RPMI8226 (cell line): ENCODE data around the gene SGPP1.
A peak's percentile ranks its signal among the peaks of the same experiment; 100 is the strongest.
"Not testable (repeated sequence)": the region's sequence is repeated elsewhere in the genome, so short reads cannot be mapped to it uniquely, and the experiment has no call there.

ENCODE experiments used
- DNase-seq: peaks from one replicate; pipeline ENCODE4 v3.0.0-alpha.2; 2015

The SGPP1 gene, protein sequence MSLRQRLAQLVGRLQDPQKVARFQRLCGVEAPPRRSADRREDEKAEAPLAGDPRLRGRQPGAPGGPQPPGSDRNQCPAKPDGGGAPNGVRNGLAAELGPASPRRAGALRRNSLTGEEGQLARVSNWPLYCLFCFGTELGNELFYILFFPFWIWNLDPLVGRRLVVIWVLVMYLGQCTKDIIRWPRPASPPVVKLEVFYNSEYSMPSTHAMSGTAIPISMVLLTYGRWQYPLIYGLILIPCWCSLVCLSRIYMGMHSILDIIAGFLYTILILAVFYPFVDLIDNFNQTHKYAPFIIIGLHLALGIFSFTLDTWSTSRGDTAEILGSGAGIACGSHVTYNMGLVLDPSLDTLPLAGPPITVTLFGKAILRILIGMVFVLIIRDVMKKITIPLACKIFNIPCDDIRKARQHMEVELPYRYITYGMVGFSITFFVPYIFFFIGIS

DNA sequence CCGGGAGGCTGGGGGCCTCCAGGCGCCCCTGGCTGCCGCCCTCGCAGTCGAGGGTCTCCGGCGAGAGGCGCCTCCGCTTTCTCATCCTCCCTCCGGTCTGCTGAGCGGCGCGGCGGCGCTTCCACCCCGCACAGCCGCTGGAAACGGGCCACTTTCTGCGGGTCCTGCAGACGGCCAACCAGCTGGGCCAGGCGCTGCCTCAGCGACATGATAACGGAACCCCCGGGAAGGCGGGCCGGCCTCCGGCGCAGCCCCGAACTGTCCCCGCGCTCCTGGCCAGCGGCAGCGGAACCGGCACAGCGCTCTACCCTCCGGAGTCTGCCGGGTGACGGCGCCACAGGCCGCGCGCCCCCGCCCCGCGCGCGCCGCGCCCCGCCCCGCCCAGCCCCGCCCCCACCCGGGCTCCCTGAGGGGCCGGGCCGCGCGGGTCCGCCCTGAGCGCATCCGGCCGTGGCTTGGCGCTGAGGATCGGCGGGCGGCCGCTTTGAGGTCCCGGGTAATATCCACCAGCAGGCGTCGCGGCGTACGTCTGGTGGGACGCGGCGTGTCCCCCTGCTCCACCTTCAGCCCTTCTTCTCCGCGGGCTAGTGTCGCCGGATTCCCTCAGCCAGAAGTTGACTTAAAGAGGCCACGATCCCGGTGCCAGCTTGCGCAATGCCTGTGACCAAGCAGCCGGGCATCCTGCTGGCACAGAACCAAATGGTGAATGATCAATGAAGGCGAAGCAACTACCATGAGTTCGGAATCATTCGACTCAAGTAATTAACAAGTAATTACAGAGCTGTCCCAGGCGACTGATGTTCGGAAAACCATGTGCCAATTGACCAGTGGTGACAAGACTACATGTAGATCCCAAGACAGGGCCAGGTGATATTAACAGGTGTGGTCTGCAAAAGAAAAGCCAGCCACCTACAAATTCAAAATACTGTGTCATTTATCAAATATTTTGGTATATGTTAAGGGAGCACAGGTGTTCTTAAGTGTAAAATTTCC is at the start of gene SGPP1:
SGPP1 (minus strand) TSS at position 330 of the 993 bp plus-strand sequence; CDS start at position 209, 121 bp downstream.
- peak; percentile 83 for DNase-seq

DNA sequence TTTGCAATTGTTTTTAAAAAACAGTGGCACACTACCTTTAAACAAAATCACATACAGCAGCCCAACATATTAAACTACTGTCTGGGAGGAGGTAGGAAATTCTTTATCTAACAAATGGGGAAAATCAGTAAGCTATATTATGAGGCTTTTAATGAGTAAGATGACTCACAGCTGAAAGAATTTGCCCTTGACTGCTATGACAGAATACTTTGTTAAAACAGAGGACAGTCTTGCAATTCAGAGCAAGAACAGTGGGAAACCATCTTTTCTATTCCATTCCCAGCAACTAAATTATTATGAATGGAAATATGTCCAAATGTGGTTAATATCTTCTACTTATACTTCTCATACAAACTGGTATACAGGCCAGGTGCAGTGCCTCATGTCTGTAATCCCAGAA is 49.2 kb upstream of the SGPP1 start:
- DNase-seq: no peak

DNA sequence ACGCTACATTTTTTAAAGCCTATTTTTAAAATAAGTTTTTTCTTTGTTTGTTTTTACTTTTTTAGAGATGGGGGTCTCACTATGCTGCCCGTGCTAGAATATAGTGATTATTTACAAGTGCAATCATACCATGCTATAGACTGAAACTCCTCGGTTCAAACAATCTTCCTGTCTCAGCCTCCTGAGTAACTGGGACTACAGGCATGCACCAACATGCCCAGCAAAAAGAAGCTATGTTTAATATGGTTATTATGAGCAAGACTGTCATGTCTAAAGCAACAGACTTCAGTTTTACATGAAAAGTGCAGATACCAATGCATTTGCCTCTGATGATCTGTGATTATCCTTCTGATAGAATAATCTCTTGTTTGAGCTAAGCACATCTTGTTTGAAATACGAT is 45.6 kb upstream of the SGPP1 start:
- DNase-seq: no peak

DNA sequence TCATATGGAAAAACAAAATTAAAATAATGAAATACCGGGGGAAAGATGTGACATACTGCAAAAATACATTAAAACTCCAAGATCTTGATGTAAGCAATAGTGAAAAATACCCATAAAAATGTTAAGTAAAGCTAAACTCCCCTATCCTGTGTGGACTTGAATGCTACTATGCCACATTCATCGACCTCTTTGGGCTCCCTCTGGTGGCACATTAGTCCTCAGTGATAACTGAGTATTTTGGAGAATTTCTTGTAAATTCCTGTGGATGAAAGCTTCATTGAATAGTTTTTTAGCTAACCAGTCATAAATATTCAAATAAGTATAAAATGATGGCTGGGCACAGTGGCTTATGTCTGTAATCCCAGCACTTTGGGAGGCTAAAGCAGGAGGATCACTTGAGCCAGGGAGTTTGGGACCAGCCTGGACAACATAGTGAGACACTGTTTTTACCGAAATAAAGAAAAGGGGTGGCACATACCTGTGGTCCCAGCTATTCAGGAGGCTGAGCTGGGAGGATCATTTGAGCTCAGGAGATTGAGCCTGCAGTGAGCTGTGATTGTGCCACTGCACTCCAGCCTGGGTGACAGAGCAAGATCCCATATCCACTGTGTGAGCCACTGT is 42.4 kb upstream of the SGPP1 start:
- peak; percentile 54 for DNase-seq

DNA sequence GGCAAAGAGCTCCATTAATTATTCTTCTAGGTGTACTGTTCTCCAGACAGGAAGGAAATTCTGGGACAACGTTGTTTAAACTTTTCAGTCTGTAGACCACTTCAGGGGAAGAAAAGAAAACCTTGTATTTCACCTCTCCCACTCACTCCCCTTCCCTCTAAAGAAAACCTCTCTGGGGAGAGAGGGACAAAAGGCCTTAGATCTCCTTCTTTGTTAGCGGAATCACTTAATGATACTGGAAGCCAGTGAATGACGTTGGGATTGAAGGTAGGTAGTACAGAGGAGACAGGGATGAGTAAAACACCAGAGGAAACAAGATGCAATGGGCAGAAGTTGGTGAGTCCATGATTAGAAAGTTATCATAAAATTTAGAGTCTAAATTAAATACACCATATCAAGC is 38.7 kb upstream of the SGPP1 start:
- DNase-seq: no peak

DNA sequence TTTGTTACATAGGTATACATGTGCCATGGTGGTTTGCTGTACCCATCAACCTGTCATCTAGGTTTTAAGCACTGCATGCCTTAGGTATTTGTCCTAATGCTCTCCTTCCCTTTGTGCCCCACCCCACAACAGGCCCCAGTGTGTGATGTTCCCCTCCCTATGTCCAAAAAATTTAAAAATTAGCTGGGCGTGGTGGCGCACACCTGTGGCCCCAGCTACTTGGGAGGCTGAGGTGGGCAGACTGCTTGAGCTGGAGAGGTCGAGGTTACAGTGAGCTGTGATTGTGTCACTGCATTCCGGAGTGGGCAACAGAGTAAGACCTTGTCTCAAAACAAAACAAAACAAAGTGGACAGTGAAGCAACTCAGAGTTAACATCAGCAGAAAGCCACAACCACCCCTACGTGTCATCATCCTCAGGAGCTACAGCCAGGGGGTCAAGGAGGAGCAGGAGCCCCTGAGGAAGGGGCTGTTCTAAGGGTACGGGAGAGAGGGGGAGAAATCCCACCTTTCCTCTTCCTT is 36.8 kb upstream of the SGPP1 start:
- DNase-seq: no peak

DNA sequence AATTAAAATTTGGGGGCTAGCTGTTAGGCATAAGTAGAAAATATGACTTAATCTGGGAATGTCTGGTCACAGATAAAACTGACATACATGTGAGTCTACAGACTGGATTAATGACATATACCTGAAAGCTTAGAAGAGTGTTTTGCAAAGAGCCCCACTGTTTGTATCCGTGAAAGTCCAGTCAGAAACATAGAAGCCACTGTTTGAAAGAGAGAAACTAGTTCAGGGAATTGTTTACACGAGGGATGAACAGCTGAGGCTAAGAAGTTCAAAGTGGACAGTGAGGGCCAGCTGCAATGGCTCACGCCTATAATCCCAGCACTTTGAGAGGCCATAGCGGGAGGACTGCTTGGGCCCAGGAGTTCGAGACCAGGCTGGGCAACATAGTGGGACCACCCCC is 36.2 kb upstream of the SGPP1 start:
- no peak for DNase-seq

DNA sequence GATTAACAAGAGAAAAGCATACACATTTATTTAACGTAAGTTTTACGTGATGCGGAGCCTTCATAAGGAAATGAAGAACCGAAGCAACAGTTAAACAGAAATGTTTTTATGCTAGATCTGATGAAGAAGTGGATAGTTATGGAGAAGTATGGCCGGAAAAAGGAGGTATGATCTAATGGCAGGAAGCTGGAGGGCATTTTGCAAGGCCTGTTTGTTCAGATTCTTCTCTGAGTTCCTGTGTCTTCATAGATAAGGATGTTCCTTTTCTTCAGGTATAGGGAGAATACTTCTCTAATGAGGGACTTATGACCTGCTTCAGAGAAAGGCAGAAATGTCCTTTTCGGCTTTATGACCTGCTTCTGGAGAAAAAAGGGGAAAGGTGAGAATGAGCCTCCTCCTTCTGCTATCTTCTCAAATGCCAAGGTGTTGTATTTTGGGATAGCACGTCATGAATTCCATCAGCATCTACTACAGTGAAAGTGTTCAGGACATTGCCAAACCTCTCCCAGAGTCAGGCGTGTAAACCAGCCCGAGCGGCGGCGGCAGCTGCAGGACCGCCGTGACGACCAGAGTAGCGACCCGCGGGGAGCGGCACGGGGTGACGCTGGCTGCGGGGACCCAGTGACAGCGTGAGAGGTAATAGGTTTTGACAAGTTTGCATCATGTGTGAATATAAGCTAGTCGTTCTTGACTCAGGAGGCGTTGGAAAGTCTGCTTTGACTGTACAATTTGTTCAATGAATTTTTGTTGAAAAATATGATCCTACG is 33.7 kb upstream of the SGPP1 start:
- no peak for DNase-seq

DNA sequence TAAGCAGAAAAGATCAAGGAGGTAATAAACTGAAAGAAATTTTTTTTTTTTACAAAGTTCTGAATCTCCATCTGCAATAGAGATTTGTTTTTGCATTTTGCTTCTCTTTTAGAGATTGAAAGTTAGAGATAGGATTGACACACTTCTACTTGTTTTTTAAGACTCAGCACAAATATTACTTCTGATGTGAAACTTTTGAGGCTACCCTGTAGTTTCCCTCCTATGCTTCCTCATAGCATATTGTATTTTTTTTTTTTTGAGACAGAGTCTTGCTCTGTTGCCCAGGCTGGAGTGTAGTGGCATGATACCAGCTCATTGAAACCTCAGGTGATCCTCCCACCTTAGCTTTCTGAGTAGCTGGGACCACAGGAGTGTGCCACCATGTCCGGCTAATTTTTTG is 32.1 kb upstream of the SGPP1 start:
- DNase-seq: peak; percentile 25

DNA sequence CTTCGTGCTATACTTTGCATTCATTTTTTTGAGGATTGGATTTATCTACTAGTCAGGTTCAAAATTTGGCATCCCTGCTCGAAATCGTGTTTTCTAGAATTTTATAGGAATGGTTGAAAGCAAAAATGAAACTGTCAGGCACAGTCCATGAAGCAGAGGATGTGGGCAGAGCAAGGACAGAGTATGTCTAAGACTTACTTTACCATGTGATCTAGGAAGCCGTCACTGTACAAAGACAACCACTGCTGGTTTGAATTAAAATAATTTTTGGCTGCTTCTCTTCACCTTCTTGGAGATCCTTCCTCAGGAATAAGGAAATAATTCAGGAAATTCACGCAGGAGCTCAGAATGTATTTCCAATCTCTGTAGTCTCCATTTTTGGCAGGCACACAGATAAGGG is 31.6 kb upstream of the SGPP1 start:
- peak; percentile 48 for DNase-seq

DNA sequence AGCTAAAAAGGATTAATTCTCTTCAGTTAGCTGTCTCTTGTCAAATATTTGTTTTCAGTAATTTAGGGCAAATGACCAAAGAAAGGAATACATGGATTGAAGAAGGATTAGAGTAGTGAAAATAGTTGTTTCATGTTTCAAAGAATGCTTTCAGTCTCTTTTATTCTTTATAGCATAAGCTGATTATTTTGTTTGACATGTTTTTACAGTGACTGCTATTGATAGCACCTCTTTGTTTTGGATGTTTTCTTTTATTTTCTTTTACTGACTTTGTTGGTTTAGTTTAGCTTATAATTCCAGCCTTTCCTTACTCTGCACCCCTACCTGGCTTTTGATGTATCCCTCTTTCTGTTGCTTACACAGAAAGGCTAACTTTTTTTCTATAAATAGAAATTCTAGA is 29.3 kb upstream of the SGPP1 start:
- no peak for DNase-seq

DNA sequence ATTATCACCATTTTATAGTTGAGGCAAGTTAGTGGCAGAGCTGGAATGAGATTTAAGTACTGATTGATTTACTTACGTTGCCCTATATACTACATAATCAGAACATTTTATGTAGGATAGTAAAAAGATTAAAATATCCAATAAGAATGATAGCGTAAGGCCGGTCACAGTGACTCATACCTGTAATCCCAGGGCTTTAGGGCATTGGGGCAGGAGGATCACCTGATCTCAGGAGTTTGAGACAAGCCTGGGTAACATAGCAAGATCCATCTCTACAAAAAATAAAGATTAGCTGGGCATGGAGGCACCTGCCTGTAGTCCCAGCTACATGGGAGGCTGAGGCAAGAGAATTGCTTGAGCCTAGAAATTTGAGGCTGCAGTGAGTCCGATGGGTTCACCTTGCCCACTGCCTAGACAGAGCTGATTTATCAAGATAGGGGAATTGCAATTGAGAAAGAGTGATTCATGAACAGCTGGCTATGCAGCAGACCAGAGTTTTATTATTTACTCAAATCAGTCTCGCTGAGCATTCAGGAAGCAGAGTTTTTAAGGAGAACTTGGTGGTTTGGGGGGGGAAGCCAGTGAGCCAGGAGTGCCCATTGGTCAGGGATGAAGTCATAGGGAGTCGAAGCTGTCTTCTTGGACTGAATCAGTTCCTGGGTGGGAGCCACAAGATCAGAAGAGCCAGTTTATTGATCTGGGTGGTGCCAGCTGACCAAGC is 24.7 kb upstream of the SGPP1 start:
- DNase-seq: no peak

DNA sequence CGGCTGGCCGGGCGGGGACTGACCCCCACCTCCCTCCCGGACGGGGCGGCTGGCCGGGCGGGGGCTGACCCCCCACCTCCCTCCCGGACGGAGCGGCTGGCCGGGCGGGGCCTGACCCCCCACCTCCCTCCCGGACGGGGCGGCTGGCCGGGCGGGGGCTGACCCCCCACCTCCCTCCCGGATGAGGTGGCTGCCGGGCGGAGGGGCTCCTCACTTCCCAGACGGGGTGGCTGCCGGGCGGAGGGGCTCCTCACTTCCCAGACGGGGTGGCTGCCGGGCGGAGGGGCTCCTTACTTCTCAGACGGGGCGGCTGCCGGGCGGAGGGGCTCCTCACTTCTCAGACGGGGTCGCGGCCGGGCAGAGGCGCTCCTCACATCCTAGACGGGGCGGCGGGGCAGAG is 23.2 kb upstream of the SGPP1 start:
- DNase-seq: not testable (repeated sequence)

DNA sequence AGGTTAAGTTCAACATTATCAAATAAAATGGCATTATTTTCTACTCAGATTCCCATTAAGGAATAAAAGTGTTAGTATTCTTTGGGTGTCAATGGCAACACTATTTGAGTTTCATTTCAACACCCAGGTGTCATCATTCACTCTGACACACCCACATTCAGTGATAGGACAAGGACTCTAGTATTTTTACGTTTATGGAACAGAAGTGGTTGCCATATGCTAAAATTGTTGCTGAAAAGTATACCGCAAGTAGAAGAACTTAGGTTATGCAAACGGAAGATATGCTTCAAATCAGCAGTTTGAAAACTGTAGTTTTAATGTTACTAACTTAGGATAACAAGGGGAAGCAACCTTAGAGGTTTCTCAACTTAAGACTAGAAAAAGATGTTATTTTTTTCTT is 20.0 kb upstream of the SGPP1 start:
- DNase-seq: no peak

DNA sequence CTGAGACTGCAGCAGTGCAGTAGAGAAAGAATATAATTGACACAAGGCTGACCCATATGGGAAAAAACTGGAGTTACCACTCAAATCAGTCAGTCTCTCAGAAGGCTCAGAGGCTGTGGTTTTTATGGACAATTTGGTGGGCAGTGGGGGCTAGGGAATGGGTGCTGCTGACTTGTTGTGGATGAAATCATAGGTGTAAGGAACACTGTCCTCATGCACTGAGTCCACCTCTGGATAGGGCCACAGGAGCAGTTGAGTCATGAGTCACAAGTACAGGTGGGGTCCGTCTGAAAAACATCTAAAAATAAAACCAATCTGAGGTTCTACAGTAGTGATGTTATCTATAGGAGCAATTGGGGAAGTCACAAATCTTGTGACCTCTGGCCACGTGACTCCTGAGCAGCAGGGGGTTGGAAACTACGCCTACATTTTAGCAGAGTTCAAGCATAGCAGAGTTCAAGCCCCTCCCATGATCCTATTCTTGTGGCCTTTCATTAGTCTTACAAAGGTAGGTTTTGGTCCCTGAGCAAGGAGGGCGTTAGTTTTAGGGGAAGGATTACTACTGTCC is 18.1 kb upstream of the SGPP1 start:
- DNase-seq: peak; percentile 69

DNA sequence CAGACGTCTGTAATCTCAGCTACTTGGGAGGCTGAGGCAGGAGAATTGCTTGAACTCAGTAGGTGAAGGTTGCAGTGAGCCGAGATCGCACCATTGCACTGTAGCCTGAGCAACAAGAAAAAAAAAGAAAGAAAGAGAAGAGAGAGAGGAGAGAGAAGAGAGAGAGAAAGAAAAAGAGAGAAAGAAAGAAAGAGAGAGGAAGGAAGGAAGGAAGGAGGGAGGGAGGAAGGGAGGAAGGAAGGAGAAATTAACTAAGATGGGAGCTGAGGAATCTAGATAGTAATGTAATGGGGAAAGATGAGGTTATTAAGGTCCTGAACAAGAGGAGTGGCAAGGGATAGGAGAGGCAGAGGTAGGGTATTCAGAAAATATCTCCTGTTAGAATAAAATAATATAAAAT is 17.4 kb upstream of the SGPP1 start:
- no peak for DNase-seq

DNA sequence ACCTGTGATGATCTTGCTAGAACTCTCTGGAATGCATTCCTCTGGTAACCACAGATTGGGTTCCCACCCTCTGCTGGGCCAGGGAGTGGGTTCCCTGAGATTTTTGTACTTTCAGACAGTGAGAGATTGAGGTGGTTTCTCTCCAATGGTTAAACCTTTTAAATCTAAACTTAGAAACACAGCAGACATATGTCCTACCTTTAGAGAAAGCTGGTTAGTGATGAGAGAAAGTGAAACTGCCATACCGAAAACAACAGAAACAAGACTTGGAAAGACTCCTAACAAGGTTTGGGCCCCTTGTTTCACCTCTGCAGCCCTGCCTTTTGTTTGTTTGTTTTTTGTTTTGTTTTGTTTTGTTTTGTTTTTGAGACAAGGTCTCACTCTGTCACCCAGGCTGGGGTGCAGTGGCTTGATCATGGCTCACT is 9.7 kb upstream of the SGPP1 start:
- DNase-seq: peak; percentile 29

DNA sequence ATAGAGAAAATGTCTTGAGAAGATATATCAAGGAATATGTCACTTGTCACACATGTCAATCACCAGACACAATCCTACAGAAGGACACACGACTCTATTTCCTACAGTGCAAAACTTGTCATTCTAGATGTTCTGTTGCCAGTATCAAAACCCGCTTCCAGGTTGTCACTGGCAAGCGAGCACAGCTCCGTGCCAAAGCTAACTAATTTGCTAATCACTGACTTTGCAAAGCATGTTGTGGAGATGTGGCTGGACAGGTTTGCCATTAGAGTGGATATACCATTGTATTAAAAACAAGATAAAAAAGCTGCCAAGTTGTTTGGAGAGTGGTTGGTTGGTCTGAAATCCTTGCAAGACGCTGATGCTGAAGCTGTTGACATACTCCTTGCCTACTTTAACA is 7.9 kb upstream of the SGPP1 start:
- no peak for DNase-seq

DNA sequence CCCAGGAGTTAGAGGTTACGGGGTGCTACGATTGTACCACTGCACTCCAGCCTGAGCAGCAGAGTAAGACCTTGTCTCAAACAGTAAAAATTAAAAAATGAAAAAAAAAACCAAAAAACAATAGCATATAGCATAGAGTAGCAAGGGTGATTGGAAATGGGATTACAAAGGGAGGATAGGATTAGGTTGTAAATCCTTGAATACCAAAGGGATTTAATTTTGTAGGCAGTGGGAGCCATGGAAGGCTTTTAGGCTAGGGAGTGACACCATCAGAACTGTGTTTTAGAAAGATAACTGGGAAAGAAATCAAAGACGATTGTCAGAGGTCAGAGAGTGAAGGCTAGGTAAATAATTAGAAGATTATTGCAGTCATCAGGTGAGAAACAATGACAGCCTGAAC is 2.8 kb upstream of the SGPP1 start:
- no peak for DNase-seq

DNA sequence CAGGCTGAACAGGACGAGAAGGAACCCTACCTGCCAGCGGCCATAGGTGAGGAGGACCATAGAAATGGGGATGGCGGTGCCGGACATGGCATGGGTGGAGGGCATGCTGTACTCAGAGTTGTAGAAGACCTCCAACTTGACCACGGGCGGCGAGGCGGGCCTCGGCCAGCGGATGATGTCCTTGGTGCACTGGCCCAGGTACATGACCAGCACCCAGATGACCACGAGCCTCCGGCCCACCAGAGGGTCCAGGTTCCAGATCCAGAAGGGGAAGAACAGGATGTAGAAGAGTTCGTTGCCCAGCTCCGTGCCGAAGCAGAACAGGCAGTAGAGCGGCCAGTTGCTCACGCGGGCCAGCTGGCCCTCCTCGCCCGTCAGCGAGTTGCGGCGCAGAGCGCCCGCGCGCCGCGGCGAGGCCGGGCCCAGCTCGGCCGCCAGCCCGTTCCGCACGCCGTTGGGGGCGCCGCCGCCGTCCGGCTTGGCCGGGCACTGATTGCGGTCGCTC is 582 bp downstream of the SGPP1 start:
- peak; percentile 46 for DNase-seq

DNA sequence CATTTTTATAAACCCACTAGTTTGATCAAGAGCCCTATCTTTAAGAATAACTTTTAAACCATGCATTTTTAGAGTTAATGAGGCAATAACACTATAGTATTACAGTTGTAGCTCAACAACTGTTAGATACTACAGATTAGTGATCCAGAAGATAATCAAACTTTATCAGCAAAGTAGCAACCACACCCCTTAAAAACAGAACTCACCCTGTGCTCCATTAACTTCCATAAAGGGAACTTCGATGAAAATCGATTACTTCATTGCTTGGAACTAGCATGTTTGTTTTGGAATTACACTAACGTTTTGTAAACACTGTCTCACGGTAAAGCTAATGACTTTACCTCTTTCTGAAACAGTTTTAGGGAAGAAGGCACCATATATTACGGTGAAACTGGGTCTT is 1.4 kb downstream of the SGPP1 start:
- no peak for DNase-seq
